Forelimb muscle (tissue), 1 donor: ENCODE measurements around the gene PLXNA4. TPM values are rescaled to one million over a fixed set of nuclear protein-coding genes. Genes with fewer than 3 reads are reported as not detected.

Source experiments
- DNase-seq: peaks from one replicate; pipeline ENCODE4 v3.0.0-alpha.2; 2013; ENCODE audit warnings: low read depth
- polyA plus RNA-seq: library from polyadenylated mRNA; unstranded; fragments of 120-200 nt; gene quantifications from one replicate; pipeline ENCODE4 v1.2.1, GENCODE V29; 2013; ENCODE audit not compliant: insufficient read length

PLXNA4 gene
- polyA plus RNA-seq, 1 donor, result 4.9 TPM

DNA sequence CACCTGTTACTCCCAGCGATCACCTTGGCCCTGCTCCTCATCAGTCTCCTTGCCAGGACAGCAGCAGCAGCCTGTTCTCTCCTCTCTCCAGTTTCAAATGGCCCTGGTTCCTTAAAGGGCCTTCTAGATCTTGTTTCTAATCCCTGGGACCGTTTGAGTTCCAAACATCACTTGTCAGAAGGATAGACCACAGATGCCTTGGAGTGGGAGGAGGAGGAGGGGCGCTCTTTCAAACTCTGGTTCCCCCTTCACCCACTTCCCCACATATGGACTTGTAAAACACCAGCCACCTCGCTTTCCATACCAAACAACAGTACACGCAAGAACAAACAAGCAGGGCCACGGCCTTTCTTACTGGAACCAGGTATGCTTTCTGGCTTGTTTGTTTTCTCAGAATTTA is 104.8 kb downstream of the PLXNA4 start:
- no peak for DNase-seq

DNA sequence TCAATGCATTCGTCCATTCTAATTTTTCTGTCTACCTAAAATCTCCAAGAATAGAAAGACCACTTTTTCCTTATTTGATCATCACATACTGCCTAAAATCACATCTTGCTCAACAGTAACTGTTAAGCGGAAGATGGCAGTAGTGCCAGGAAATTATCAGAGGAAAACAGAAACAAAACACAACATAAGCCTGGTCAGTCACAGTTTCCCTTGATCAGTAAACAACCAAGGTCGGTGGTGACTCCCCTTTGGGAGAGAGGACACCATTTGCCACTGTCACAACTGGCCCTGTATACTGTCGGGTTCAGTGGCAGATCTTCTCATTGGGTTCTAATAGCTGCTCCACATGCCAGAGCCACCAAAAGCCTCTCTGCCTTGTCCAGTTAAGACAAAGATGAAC is 106.6 kb downstream of the PLXNA4 start:
- no peak for DNase-seq

DNA sequence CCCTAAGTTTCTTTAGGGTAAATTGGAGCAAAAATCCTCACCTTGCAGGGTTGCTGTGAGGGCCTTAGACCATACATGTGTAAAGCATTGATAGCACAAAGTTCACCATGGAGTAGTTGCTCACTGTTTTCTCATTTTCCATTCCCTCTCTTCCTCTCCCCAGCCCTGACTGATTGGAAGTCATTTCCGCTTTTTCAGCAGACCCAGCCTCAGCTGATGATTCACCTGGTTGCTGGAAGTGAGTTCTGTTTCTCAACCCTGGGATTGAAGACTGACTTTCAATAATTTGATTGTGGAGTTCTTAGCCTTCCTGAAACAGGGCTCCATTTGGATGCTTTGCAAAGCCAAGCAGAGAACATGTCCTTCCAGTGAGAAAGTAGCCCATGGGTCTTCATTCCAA is 107.0 kb downstream of the PLXNA4 start:
- no peak for DNase-seq

DNA sequence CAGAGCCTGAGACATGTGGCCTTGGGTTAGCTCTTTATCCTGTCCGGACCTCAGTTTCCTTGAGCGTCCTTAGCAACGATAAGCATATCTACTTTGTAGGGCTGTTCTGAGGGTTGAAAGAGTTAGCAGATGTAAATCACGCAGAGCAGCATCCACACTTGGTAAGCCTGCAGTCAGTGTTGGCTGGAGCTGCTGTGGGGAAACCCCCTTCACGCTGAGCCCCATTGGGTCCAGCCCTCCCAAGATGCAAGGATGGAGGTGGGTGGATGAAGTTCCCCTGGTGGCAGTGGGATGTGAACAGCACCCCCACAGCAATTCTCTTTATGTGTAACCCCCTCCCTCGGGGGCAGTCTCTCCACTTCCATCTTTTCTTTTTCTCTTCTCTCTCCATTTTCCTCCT is 109.9 kb downstream of the PLXNA4 start:
- DNase-seq, result no peak

DNA sequence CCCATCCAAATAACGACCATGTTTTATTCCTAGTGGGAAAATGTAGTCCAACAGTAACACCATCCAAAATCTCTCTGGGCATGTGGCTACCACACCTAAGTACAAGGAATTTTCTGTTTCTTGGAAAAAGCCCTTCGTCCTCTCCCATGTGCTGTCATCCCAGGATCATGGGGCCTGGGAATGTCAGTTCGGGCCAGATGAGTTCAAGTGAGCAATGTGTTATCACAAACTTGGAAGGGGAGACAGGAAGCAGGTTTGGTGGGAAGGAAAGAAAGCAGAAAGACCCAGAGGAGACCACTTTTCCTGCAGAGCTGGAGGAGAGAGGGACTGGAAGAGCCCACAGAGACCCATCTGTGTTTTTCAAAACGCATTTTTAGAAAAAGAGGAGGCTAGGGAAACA is 110.8 kb downstream of the PLXNA4 start:
- DNase-seq, result no peak

DNA sequence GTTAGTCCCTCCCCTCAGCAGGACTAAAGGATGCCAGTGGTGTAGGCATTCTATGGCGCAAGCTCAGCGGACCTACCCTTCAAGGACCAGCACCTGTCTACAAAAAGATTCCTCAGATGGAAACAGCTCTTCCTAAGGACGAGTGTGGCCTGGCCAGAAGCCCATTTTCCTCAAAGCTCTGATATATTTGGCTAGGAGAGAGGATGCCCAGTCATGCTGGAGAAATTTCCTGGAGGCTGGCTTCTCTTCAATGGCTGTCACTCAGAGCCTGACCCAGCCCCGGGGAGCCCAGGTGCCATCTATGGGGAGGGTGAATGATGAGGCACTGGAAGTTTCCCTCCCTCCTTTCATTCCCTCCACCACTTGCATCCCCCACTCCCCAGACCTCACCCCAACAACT is 111.5 kb downstream of the PLXNA4 start:
- DNase-seq, result no peak

DNA sequence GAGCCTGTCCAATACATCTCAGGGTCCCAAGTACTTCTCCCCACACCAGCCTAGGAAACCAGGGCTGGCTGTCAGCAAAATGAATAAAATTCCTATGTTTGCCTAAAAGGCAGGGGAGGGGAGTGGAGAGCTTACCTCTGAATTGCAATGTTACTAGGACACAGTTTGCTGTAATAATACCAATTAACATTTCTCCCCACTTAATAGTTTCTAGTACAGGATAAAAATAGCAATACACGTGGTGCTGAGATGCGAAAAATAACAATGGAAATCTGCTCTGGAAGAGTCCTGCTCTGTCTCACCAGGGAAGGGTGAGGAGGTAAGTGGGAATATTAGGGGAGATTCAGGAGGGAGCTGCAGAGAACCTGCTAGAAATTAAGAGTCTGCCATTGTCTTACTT is 112.3 kb downstream of the PLXNA4 start:
- no peak for DNase-seq

DNA sequence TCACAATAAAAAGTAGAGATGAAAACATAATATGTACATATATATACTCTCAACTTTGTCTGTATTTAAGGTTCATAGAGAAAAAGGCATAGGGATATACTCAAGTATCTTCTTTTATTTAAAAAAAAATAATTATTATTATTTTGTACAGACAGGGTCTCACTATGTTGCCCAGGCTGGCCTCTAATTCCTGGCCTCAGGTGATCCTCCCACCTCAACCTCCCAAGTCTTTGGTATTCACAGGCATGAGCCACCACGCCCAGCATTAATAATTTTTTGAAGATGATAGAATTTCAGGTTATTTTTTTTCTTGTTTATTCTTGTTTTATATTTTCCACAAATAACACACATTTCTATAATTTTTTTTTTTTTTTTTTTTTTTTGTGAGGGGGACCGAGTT is 113.8 kb downstream of the PLXNA4 start:
- no peak for DNase-seq

DNA sequence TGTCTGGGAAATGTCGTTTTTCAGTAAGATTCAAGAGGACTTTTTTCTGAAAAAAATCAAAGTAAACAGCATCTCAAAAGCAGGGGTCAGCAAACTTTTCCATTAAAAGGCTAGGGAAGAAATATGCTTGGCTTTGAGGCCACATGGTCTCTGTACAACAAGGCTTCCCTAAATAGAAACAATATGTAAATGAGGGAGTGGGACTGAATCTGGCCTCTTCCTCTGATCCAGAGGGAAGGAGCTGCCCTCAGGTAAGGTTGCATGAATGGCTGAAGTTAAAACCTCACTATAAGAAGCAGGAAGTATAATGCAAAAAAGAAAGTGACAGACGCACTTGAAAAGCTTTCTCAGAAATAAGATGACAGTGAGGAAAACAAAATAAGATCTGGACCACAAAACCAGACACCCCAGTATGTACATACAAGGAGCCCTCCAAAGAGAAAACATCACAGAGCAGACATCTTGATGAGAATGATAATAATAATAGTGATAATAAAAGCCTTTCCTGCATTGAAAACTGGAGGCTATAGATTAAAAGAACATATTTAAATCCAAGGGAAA is 115.2 kb downstream of the PLXNA4 start:
- no peak for DNase-seq

DNA sequence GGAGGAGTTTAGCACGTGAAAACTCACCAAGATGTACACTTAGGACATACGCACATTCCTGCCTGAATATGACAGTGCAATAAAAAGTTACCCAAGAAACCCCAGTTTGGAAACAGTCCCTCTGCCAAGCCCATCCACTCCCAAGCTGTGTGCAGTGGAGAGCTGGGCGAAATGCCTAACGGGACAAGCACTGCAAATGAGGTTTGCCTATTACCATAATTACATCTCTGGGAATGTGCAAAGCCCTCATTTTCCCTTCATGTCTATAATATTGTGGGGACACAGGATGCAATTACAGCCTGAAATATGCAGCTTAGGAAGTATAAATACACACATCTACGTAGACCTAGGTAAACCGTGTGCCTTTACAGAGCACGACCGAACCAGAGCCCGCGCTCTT is 117.5 kb downstream of the PLXNA4 start:
- DNase-seq, result no peak

DNA sequence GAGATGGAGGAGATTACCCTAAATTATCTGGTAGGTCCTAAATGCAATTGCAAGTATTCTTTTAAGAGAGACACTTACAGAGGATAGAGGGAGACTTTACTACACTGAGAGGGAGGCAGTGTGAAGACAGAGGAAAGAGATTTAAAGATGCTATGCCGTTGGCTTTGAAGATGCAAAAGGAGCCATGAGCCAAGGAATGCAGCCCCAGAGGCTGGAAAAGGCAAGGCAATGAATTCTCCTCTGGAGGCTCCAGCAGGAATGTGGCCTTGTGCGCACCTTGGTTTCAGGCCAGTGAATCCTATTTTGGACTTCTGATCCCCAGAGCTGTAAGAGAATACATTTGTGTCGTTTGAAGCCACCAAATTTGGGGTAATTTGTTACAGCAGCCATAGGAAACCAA is 118.6 kb downstream of the PLXNA4 start:
- DNase-seq, result no peak

DNA sequence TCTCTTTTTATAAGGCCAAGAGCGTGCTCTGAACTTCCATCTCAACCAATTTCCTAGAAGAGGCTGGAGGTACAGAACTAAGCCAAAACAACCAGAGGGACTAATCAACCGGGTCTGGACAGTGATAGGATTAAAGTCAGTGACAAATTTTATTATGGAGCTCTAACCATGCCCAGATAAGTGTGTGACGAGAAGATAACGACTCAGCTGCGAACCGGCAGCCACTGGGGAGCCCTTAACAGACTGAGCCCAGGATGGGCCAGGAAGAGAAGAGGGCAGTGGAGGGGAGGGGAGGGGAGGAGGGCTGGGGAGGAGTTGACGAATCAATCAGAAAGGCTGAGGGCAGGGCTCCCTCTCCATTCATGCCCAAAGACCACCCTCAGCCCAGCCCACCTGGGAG is 119.9 kb downstream of the PLXNA4 start:
- no peak for DNase-seq

DNA sequence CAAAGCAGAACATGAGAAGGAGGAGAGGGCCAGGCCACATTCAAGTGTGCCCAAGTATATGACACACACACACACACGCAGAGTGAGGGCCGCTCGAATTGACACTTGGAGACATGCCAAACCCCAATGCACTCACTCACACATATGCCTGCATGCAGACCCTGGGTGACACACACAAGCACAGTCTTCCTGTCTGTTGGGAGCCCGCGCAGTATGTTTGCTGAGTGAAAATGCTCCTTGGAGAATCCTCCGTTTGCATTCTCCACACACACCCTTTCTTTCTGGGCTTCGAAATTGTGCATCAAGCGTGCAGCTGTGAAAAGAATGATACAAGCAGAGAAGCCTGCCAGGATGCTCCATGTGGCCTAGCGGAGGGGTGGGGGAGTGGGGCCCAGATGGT is 120.9 kb downstream of the PLXNA4 start:
- no peak for DNase-seq

DNA sequence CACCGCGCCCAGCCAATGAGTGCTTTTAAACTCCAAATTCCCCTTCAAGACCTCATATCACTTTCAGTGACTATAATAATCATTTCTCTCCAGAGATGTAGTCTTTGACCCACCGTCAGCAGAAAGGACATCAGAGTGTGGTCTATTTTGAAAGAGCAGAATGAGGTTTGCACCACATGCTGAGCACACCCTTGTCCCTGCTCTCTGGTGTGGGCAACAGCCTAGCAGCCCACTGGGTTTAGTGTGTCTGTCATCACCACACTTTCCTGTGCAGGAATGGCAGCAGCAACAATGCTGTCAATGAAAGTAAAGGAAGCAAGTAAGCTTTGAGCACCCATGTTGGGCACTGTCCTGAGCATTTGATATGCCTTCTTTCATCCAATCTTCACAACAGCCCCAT is 122.4 kb downstream of the PLXNA4 start:
- DNase-seq, result no peak

DNA sequence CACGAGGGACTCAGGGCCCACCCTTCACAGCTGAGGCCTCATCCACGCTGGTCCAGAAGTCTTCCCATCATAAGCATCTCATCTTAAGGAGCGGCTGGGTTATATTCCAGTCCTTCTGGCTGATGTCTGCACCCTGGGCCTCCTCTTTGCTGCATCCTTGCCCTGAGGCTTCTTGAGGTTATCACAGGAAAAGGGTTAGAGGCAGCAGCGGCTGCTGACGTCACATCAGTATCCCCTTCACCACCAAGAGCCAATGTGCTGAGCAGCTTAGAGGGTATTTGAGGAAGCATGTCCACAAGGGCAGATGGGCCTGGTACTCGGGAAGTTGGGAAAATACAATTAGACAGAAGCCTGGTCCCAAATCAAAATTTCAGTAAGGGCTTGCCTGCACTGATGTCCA is 125.1 kb downstream of the PLXNA4 start:
- DNase-seq, result no peak

DNA sequence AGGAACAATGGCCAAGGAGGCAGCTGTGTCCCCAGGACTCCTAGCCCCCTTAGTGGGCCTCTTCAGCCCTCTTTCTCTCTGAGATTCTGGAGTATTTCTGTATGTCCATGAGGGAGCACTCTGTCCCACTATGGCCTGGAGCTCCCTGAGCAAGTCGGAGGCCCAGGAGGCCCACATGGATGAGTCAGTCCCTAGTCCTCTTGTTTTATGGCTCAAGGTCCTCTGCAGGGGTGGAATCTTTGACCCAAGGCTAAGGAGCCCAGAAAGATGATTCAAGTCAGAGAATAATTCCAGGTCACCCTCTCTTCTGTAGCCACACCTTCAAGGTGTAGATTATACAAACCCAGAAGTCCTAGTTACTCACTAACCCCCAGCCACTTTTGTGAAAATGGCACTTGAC is 125.6 kb downstream of the PLXNA4 start:
- DNase-seq, result no peak

DNA sequence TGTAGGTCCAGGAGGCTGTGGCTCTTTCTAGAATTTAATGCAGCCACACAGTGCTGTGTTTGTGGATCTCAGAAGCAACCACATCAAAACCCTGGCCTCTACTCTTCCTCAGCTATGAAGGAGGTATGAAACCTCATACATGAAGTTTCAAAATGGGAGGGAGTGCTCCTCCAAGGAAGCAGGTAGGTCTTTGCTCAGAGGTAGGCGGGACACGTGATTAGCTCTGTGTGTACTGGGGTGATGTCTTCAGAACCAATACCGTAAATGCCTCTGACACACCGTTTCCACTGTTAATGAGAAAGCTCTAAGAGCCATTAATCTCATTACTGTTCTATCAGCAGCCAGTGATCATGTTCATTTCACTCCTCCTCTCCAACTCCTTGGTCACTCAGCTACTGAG is 126.1 kb downstream of the PLXNA4 start:
- no peak for DNase-seq

DNA sequence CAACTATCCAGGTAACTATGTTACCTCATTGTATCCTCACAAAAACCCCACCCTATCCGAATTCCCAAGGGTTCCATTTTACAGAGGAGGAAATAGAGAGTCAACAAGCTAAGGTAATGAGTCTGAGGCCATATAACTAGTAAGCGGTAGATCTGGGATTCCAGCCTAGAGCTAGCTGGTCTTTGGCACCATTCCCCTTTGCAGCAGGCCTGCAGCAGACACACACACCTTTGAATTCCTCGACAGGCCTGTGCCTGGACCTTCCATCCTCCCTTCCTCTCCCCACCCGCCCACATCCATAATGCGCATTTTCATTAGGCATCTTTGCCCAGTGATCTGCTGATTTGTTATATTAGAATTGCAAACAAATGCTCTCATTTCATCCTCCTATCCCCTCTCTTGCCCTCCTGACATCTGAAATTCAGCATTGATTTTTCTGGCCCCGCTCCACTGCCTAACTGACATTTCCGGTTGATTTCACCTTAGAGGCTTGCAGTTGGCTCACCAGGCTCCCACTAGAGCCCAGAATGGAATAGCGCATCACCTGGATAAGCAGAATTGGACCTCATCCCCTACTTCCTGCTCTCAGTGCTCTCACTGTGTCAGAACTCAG is 129.5 kb downstream of the PLXNA4 start:
- no peak for DNase-seq

DNA sequence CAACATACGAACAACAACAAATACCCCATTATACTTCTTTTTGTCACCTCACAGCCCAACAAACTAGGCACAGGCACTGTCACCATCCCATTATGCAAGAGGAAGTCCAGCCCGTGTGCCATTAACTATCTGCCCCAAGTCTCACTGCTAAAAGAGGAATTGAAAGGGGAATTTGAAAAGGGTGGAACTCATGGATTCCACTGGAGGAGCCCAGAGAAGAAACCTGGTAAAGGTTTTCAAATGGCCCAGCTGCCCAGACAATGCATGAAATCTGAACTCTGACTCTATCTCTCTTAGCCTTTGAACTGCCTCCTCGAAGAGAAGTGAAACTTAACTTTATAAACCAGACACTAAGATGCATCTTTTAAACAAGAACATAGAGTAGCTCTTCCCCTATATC is 130.0 kb downstream of the PLXNA4 start:
- no peak for DNase-seq

DNA sequence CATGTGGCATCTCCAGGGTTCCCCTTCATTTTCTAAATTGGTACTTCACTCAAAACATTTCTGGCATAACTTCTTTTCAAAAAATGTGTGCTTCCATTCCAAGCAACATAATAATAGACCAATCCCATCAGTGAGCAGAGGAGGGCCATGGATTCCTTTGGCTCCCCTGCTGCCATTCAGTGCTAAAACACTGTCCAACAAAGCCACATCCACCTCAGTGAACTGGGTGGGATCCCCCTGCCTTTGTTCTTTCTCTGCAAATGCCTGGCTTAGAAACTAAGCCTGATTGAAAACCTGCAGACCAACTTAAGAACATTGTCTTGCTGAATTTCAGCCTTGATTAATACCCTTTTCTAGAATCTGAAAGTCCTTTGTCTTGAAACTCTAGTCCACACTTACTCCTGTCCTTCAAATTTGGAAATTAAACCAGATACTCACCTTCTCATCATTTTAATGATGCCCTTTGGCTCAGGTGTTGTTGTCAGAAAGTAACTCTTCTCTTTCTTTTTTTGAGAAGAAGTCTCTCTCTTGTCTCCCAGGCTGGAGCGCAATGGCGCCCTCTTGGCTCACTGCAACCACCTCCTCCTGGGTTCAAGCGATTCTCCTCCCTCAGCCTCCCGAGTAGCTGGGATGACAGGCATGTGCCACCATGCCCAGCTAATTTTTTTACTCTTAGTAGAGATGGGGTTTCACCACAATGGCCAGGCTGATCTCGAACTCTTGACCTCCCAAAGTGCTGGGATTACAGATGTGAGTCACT is 132.3 kb downstream of the PLXNA4 start:
- DNase-seq, result no peak

DNA sequence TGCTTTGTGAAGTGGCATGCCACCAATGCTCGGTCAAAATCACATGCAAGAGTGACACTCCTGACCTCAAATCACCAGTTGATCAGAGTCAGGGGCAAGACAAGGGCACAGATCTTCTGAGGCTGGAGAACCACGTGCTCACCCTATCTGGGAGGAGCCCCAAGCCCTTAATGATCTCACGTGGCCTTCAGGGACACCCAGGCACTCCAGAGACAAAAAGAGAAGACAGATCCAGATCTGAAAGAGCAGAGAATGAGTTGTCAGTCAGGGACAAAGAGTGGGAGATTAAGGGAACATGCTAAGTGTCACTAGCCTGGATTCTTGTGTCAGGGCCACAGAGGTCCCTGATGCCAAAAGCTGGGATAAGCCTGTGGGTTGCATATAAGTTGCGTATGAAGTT is 134.3 kb downstream of the PLXNA4 start:
- DNase-seq, result no peak

DNA sequence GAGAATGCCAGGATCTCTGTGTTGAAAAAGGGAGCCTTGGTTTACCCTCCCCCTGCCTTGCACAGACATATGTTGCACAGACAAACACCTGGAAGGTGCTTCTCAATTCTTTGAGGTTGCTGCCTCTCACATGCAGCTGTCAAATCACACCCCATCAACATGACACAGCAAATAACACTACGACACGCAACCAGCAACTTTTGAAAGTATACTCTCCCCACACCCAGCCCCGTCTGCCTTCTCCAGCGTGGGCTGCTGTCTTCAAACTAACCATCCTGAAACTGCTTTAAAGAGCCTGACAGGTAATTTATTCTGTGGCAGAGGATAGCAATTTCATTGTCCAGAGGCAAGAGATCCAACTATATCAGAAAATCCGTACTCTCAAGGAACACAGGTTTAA is 136.1 kb downstream of the PLXNA4 start:
- no peak for DNase-seq

DNA sequence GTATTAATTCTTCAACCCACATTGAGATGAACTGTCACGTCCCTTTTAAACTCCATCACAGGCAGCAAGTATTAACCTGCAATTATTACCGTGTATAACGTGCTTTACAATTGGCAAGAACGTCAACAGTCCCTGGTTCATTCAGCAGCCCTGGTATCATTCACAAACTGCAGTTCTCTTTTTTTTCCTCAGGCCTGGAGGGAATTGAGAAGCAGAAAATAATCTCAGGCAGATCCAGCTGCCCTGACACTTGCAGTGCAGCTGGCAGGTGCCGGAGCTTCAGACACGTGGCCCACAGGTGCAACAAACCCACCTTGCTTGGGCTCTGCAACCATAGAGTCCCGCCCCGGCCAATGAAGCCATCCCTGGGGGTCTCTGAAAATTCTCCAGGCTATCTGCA is 137.3 kb downstream of the PLXNA4 start:
- DNase-seq, result no peak

DNA sequence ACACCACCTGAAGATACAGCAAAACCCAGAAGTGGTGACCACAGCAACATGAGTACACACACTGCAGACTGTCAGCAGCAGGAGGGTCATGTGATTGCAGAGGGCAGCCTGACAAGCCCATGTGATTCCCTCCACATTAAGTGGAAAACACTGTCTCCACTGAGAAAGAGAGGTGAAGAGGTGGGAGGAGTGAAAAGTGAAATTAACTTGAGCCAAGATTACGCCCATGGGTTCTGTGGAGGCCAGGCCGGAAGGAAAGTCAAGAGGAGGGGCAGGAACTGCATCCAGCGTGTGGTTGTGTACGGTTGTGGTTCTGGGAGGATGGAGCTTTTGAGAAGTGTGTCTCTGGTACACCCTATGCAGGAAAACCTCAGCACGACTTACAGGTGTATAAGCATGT is 138.5 kb downstream of the PLXNA4 start:
- DNase-seq, result no peak
